Activated CD4-positive, alpha-beta memory T cell treated with anti-CD3 and anti-CD28 coated beads for 36 hours (primary cell): Measurements from ENCODE around the gene DUSP1. TPM values are rescaled to one million over a fixed set of nuclear protein-coding genes. Genes with fewer than 3 reads are reported as not detected.
A peak's percentile ranks its signal among the peaks of the same experiment; 100 is the strongest.

Source experiments
- CTCF ChIA-PET: fragments of 350-600 bp; sonication (Branson Sonifier 250); formaldehyde crosslinking; loops from one replicate; lab custom pipeline; 2021; ENCODE audit warnings: antibody characterized with exemption, inconsistent platforms; lab: Charles Lee
- POLR2A ChIA-PET: fragments of 350-600 bp; sonication (Branson Sonifier 250); formaldehyde crosslinking; loops from one replicate; lab custom pipeline; 2021; ENCODE audit warnings: antibody characterized with exemption; lab: Charles Lee
- DNase-seq: peaks from one replicate; pipeline ENCODE4 v3.0.0-alpha.2; 2020
- H3K27ac Mint-ChIP-seq: one replicate; pipeline ENCODE4 v1.8.0; 2021; ENCODE audit warnings: mixed read lengths
- H3K27me3 Mint-ChIP-seq: one replicate; pipeline ENCODE4 v1.8.0; 2021; ENCODE audit warnings: mixed read lengths
- H3K36me3 Mint-ChIP-seq: one replicate; pipeline ENCODE4 v1.8.0; 2021; ENCODE audit warnings: mixed read lengths
- H3K4me1 Mint-ChIP-seq: one replicate; pipeline ENCODE4 v1.8.0; 2021; ENCODE audit warnings: low read depth, mixed read lengths
- H3K4me3 Mint-ChIP-seq: one replicate; pipeline ENCODE4 v1.8.0; 2021; ENCODE audit warnings: mild to moderate bottlenecking, mixed read lengths
- H3K9me3 Mint-ChIP-seq: one replicate; pipeline ENCODE4 v1.8.0; 2021; ENCODE audit warnings: mixed read lengths
- intact Hi-C: fragments of 100-400 bp; cut with micrococcal nuclease; formaldehyde crosslinking; loops from one replicate; pipeline ENCODE4 v1.15.1; 2023
- total RNA-seq, 2 experiments: library from RNA; stranded (reverse); gene quantifications; one replicate each; pipeline ENCODE4 v1.2.3, GENCODE V29; 2021

DUSP1 gene
- total RNA-seq, 2 experiments from 2014 or later = 10.6 to 10.7 TPM

DNA sequence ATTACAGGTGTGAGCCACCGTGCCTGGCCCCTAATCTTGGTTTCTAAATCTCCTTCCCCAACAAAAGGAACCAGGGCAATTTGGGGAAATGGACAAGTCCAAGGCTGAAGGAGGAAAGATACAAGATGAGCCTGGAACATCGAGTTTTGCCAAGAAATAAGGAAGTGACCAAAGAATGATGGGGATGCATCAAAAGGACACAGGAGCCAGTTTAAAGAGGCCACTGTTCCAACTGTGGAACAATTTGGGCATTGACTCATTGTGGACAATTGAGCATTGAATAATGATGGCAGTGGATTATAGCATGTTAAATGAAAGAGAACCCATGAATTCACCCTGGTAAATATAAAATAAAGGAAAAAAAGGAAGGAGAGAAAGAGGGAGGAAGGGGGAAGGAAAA is 47.5 kb downstream of the DUSP1 start:
- DNase-seq = no peak
- ChIA-PET CTCF (interaction anchor here (0.6 to 2.4 kb wide), 6 partner anchors 9 to 209 kb away, joined by 3 to 8 read pairs (median 5); partner anchors contain the start of gene DUSP1), POLR2A (no interaction called here)
- H3K4me3 Mint-ChIP-seq = no peak overlapping the region
- H3K36me3 Mint-ChIP-seq = no peaks in the 10 kb centered on the region
- no peaks in the 10 kb centered on the region for H3K27me3 Mint-ChIP-seq
- no peak overlapping the region for H3K27ac Mint-ChIP-seq
- intact Hi-C loops = no loop called here
- peaks cover 12% of the 10 kb centered on the region for H3K4me1 Mint-ChIP-seq
- no peaks in the 10 kb centered on the region for H3K9me3 Mint-ChIP-seq

- ChIA-PET CTCF (interaction anchor here (0.6 to 2.4 kb wide), 5 partner anchors 8 to 210 kb away, joined by 3 to 9 read pairs (median 4); no protein-coding TSS in a partner anchor), POLR2A (no interaction called here)
- H3K36me3 Mint-ChIP-seq = no peaks in the 10 kb centered on the region
- H3K9me3 Mint-ChIP-seq = no peaks in the 10 kb centered on the region
- no peaks in the 10 kb centered on the region for H3K27me3 Mint-ChIP-seq
- H3K27ac Mint-ChIP-seq = no peak overlapping the region
- intact Hi-C loops = no loop called here
- peak; percentile 40 for DNase-seq
- peaks cover 12% of the 10 kb centered on the region for H3K4me1 Mint-ChIP-seq
- H3K4me3 Mint-ChIP-seq = no peak overlapping the region
Observed at GRCh38 chr5:172722327-172722815, 48.6 kb downstream of the DUSP1 start.

- CTCF ChIA-PET = interaction anchor here (1.6 kb wide), 1 partner anchor 211 kb away, joined by 9 read pairs; no protein-coding TSS in a partner anchor
- intact Hi-C loops = no loop called here
- DNase-seq = no peak
- Mint-ChIP-seq H3K36me3 (no peaks in the 10 kb centered on the region), H3K4me1 (peaks cover 12% of the 10 kb centered on the region), H3K9me3 (no peaks in the 10 kb centered on the region), H3K27ac (no peak overlapping the region), H3K4me3 (no peak overlapping the region), H3K27me3 (no peaks in the 10 kb centered on the region)
- POLR2A ChIA-PET = no interaction called here
Observed at GRCh38 chr5:172721455-172722326, 49.3 kb downstream of the DUSP1 start.

- CTCF ChIA-PET = interaction anchor here (1.2 to 2.2 kb wide), 5 partner anchors 35 to 215 kb away, joined by 3 to 20 read pairs (median 4); no protein-coding TSS in a partner anchor
- H3K27ac Mint-ChIP-seq = no peak overlapping the region
Observed at GRCh38 chr5:172720655-172721054, 50.3 kb downstream of the DUSP1 start.

DNA sequence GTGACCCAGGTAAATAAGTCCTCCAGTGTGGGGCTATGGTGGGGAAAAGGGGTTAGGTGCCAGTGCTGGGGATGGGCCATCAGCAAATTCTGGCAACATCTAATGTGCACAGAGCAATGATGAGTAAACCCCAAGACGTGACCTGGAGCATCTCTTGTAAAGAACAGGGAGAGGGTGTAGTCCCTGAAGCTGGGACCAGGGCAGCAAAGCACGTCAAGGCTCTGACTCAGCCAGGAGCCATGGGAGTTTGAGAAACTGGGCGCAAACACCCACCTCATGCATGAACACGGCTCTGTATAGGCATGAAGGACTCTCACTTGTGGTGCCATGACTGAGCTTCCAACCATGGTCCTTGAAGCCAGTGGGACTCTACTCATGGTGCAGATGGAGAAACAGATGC is 51.8 kb downstream of the DUSP1 start:
- no peaks in the 10 kb centered on the region for H3K36me3 Mint-ChIP-seq
- intact Hi-C loops = loop anchor here (5.0 to 10.0 kb wide), 2 partner anchors 118 to 616 kb away; no protein-coding TSS in a partner anchor
- ChIA-PET CTCF (interaction anchor here (0.9 to 2.2 kb wide), 4 partner anchors 10 to 212 kb away, joined by 3 to 20 read pairs (median 4); no protein-coding TSS in a partner anchor), POLR2A (no interaction called here)
- H3K4me3 Mint-ChIP-seq = no peak overlapping the region
- H3K4me1 Mint-ChIP-seq = peaks cover 12% of the 10 kb centered on the region
- no peak overlapping the region for H3K27ac Mint-ChIP-seq
- H3K27me3 Mint-ChIP-seq = no peaks in the 10 kb centered on the region
- no peaks in the 10 kb centered on the region for H3K9me3 Mint-ChIP-seq
- no peak for DNase-seq

More at GRCh38 chr5:172720655-172721054, 50.3 kb downstream of the DUSP1 start:
- Mint-ChIP-seq H3K9me3 (no peaks in the 10 kb centered on the region), H3K4me1 (peaks cover 12% of the 10 kb centered on the region), H3K4me3 (no peak overlapping the region), H3K36me3 (no peaks in the 10 kb centered on the region), H3K27me3 (no peaks in the 10 kb centered on the region)
- DNase-seq = no peak
- POLR2A ChIA-PET = interaction anchor here (0.8 kb wide), 1 partner anchor 212 kb away, joined by 3 read pairs; no protein-coding TSS in a partner anchor
- intact Hi-C loops = no loop called here

- Mint-ChIP-seq H3K36me3 (no peaks in the 10 kb centered on the region), H3K27ac (no peak overlapping the region), H3K9me3 (no peaks in the 10 kb centered on the region), H3K4me1 (peaks cover 12% of the 10 kb centered on the region), H3K27me3 (no peaks in the 10 kb centered on the region), H3K4me3 (no peak overlapping the region)
- no peak for DNase-seq
- CTCF ChIA-PET = interaction anchor here (2.2 kb wide), 1 partner anchor 213 kb away, joined by 20 read pairs; no protein-coding TSS in a partner anchor
- intact Hi-C loops = loop anchor here (5.0 to 10.0 kb wide), 2 partner anchors 119 to 616 kb away; no protein-coding TSS in a partner anchor
- POLR2A ChIA-PET = no interaction called here
Observed at GRCh38 chr5:172718527-172719114, 52.4 kb downstream of the DUSP1 start.

Other genes starting within 250 kb of the DUSP1 start
- gene NEURL1B, start 129.9 kb downstream of the DUSP1 start, total RNA-seq = under 1 TPM; 0.29 to 0.38 TPM
- 10 to 100 TPM; 41.9 to 42.7 TPM for gene ERGIC1, start 63.1 kb upstream of the DUSP1 start, total RNA-seq
- 10 to 100 TPM; 66.0 to 67.6 TPM for gene RPL26L1, start 188.2 kb upstream of the DUSP1 start, total RNA-seq
- 100 to 1,000 TPM; 116 to 121 TPM for gene ATP6V0E1, start 212.6 kb upstream of the DUSP1 start, total RNA-seq